Globus pallidus (tissue), 1 donor: ENCODE data around the gene NEUROG2.
"Not testable (repeated sequence)": the region's sequence is repeated elsewhere in the genome, so short reads cannot be mapped to it uniquely, and the experiment has no call there.

Source experiments
- DNase-seq: peaks from one replicate; pipeline ENCODE4 v3.0.0-alpha.2; 2015; ENCODE audit warnings: low spot score

Gene NEUROG2

GRCh38 chr4:112490808-112491207 lies 25.2 kb downstream of the NEUROG2 start:
- DNase-seq, result not testable (repeated sequence)

- DNase-seq, result no peak
These were observed 30.1 kb downstream of the NEUROG2 start for GRCh38 chr4:112485930-112486329.

- no peak for DNase-seq
These were observed 42.0 kb downstream of the NEUROG2 start for GRCh38 chr4:112473985-112474384.

- no peak for DNase-seq
These were observed 43.7 kb downstream of the NEUROG2 start for GRCh38 chr4:112472318-112472717.
